Glutamatergic neuron (in vitro differentiated cells): ENCODE data around the gene PEX14. TPM values are rescaled to one million over a fixed set of nuclear protein-coding genes. Genes with fewer than 3 reads are reported as not detected.

Experiments used
- DNase-seq: peaks from one replicate; pipeline ENCODE4 v3.0.0; 2022
- H3K27ac Mint-ChIP-seq: one replicate; pipeline ENCODE4 v1.8.0; 2020; ENCODE audit warnings: mild to moderate bottlenecking, mixed read lengths, inconsistent platforms; ENCODE audit not compliant: unreplicated experiment
- H3K27me3 Mint-ChIP-seq: one replicate; pipeline ENCODE4 v1.8.0; 2020; ENCODE audit warnings: mild to moderate bottlenecking, moderate library complexity, mixed read lengths, inconsistent platforms; ENCODE audit not compliant: unreplicated experiment
- H3K36me3 Mint-ChIP-seq: one replicate; pipeline ENCODE4 v1.8.0; 2020; ENCODE audit warnings: mild to moderate bottlenecking, mixed read lengths, inconsistent platforms; ENCODE audit not compliant: unreplicated experiment
- H3K4me1 Mint-ChIP-seq: one replicate; pipeline ENCODE4 v1.8.0; 2020; ENCODE audit warnings: mild to moderate bottlenecking, low read depth, mixed read lengths, inconsistent platforms; ENCODE audit not compliant: unreplicated experiment
- H3K4me3 Mint-ChIP-seq: one replicate; pipeline ENCODE4 v1.8.0; 2020; ENCODE audit warnings: mild to moderate bottlenecking, mixed read lengths, inconsistent platforms; ENCODE audit not compliant: unreplicated experiment
- H3K9me3 Mint-ChIP-seq: one replicate; pipeline ENCODE4 v1.8.0; 2020; ENCODE audit warnings: mild to moderate bottlenecking, moderate library complexity, mixed read lengths, inconsistent platforms; ENCODE audit not compliant: unreplicated experiment
- CTCF ChIP-seq: fragments of 200-600 bp; sonication (generic); IDR thresholded peaks from one replicate; pipeline ENCODE4 v1.5.0; 2021; ENCODE audit not compliant: partially characterized antibody, unreplicated experiment
- total RNA-seq: library from RNA; stranded (reverse); fragmentation: NEBNext Ultra II Directional; extraction: Animal tissue kit (Norgen Biotek cat#: 25700); gene quantifications from one replicate; pipeline ENCODE4 v1.2.1, GENCODE V29; 2021; ENCODE audit not compliant: unreplicated experiment

PEX14 gene
- total RNA-seq, 1 donor from 2014 or later = 25.8 TPM

- no peak for TF ChIP-seq CTCF
- Mint-ChIP-seq H3K27ac (no peak overlapping the region), H3K4me1 (peaks cover 37% of the 10 kb centered on the region), H3K36me3 (no peaks in the 10 kb centered on the region), H3K27me3 (peaks cover 1% of the 10 kb centered on the region), H3K9me3 (peaks cover 2% of the 10 kb centered on the region), H3K4me3 (no peak overlapping the region)
- DNase-seq = no peak
These were observed 33.8 kb downstream of the PEX14 start for GRCh38 chr1:10508511-10508951.

- no peak for DNase-seq
- peaks cover 4% of the 10 kb centered on the region for H3K9me3 Mint-ChIP-seq
- TF ChIP-seq CTCF = no peak
- no peak overlapping the region for H3K27ac Mint-ChIP-seq
- peaks cover 1% of the 10 kb centered on the region for H3K27me3 Mint-ChIP-seq
- no peaks in the 10 kb centered on the region for H3K36me3 Mint-ChIP-seq
- no peak overlapping the region for H3K4me3 Mint-ChIP-seq
- peaks cover 45% of the 10 kb centered on the region for H3K4me1 Mint-ChIP-seq
These were observed 35.2 kb downstream of the PEX14 start for GRCh38 chr1:10509809-10510509.

- H3K27me3 Mint-ChIP-seq = peaks cover 1% of the 10 kb centered on the region
These were observed 36.1 kb downstream of the PEX14 start for GRCh38 chr1:10510520-10511493.

GRCh38 chr1:10511494-10511885 is 36.7 kb downstream of the PEX14 start:
- Mint-ChIP-seq H3K27me3 (peaks cover 1% of the 10 kb centered on the region), H3K4me1 (peaks cover 54% of the 10 kb centered on the region), H3K4me3 (no peak overlapping the region), H3K9me3 (peaks cover 4% of the 10 kb centered on the region), H3K36me3 (no peaks in the 10 kb centered on the region), H3K27ac (no peak overlapping the region)
- no peak for TF ChIP-seq CTCF
- DNase-seq = no peak

More at GRCh38 chr1:10510520-10511493, 36.1 kb downstream of the PEX14 start:
- Mint-ChIP-seq H3K9me3 (peaks cover 4% of the 10 kb centered on the region), H3K4me3 (no peak overlapping the region), H3K36me3 (no peaks in the 10 kb centered on the region), H3K4me1 (peaks cover 49% of the 10 kb centered on the region), H3K27ac (no peak overlapping the region)
- TF ChIP-seq CTCF = no peak
- no peak for DNase-seq

- Mint-ChIP-seq H3K36me3 (no peaks in the 10 kb centered on the region), H3K9me3 (peaks cover 4% of the 10 kb centered on the region), H3K27me3 (peaks cover 1% of the 10 kb centered on the region), H3K4me3 (no peak overlapping the region), H3K27ac (no peak overlapping the region), H3K4me1 (peaks cover 60% of the 10 kb centered on the region)
- TF ChIP-seq CTCF = no peak
- no peak for DNase-seq
These were observed 38.4 kb downstream of the PEX14 start for GRCh38 chr1:10513199-10513598.
